Naive thymus-derived CD4-positive, alpha-beta T cell (primary cell): ENCODE data around the gene CLN5. TPM values are rescaled to one million over a fixed set of nuclear protein-coding genes. Genes with fewer than 3 reads are reported as not detected.

Experiments used
- ATAC-seq: fragments of 150-1000 bp; cut with Tn5 transposase; 2 replicates; pipeline ENCODE4 v1.10.0; 2021; ENCODE audit warnings: mild to moderate bottlenecking, moderate library complexity
- CTCF ChIA-PET: fragments of 350-600 bp; sonication (Branson Sonifier 250); formaldehyde crosslinking; loops from one replicate; lab custom pipeline; 2021; ENCODE audit warnings: antibody characterized with exemption; lab: Charles Lee
- POLR2A ChIA-PET: fragments of 350-600 bp; sonication (Branson Sonifier 250); formaldehyde crosslinking; loops from one replicate; lab custom pipeline; 2021; ENCODE audit warnings: antibody characterized with exemption, inconsistent platforms; lab: Charles Lee
- DNase-seq, 9 donors: peaks; one replicate each; pipeline versions ENCODE4 v3.0.0 to v3.0.0-alpha.2; 2020 to 2022; ENCODE audit warnings: mixed read lengths in 1 of 9
- H3K27ac ChIP-seq: one replicate; pipeline ENCODE4 v1.7.0; 2013; ENCODE audit warnings: mild to moderate bottlenecking, low read depth, low read length, moderate library complexity
- H3K27me3 ChIP-seq, 2 donors: one replicate each; pipeline ENCODE4 v1.7.0; 2013; ENCODE audit warnings: low read length in 2 of 2, mild to moderate bottlenecking in 2 of 2, moderate library complexity in 2 of 2; ENCODE audit not compliant: control insufficient read depth in 2 of 2, insufficient read depth in 2 of 2
- H3K36me3 ChIP-seq, 3 experiments: 1 replicate in 2 of 3; 2 replicates in 1 of 3; pipeline ENCODE4 v1.7.0; 2013; ENCODE audit warnings: low read length in 3 of 3, mild to moderate bottlenecking in 3 of 3, moderate library complexity in 1 of 3; ENCODE audit not compliant: insufficient read depth in 3 of 3, control insufficient read depth in 2 of 3
- H3K4me1 ChIP-seq, 2 donors: one replicate each; pipeline ENCODE4 v1.7.0; 2013; ENCODE audit warnings: low read length in 2 of 2, mild to moderate bottlenecking in 2 of 2, moderate library complexity in 1 of 2; ENCODE audit not compliant: control insufficient read depth in 2 of 2, insufficient read depth in 2 of 2
- H3K4me3 ChIP-seq: 2 replicates; pipeline ENCODE4 v1.7.0; 2013; ENCODE audit warnings: mild to moderate bottlenecking, low read length
- H3K9me3 ChIP-seq, 3 experiments: 1 replicate in 2 of 3; 2 replicates in 1 of 3; pipeline ENCODE4 v1.7.0; 2013; ENCODE audit warnings: low read length in 3 of 3; ENCODE audit not compliant: control insufficient read depth in 2 of 3
- H3K27ac Mint-ChIP-seq, 9 donors: one replicate each; pipeline ENCODE4 v1.8.0; 2020 to 2022; ENCODE audit warnings: mixed read lengths in 9 of 9, mild to moderate bottlenecking in 8 of 9, moderate library complexity in 5 of 9, inconsistent platforms in 2 of 9
- H3K27me3 Mint-ChIP-seq, 5 donors: one replicate each; pipeline ENCODE4 v1.8.0; 2021 to 2022; ENCODE audit warnings: mixed read lengths in 5 of 5, mild to moderate bottlenecking in 1 of 5
- H3K36me3 Mint-ChIP-seq, 5 donors: one replicate each; pipeline ENCODE4 v1.8.0; 2020 to 2022; ENCODE audit warnings: mixed read lengths in 5 of 5, mild to moderate bottlenecking in 3 of 5, inconsistent platforms in 1 of 5
- H3K4me1 Mint-ChIP-seq, 7 donors: one replicate each; pipeline ENCODE4 v1.8.0; 2020 to 2022; ENCODE audit warnings: mixed read lengths in 7 of 7, mild to moderate bottlenecking in 3 of 7, inconsistent platforms in 1 of 7
- H3K4me3 Mint-ChIP-seq, 10 donors: one replicate each; pipeline ENCODE4 v1.8.0; 2020 to 2022; ENCODE audit warnings: mild to moderate bottlenecking in 10 of 10, mixed read lengths in 10 of 10, moderate library complexity in 6 of 10, inconsistent platforms in 2 of 10
- H3K9me3 Mint-ChIP-seq, 11 donors: one replicate each; pipeline ENCODE4 v1.8.0; 2020 to 2022; ENCODE audit warnings: mixed read lengths in 11 of 11, mild to moderate bottlenecking in 4 of 11, inconsistent platforms in 1 of 11, moderate library complexity in 1 of 11
- intact Hi-C, 2 donors: fragments of 100-400 bp; cut with micrococcal nuclease; formaldehyde crosslinking; loops; one replicate each; pipeline ENCODE4 v1.15.1; 2023
- polyA plus RNA-seq, 2 donors: library from polyadenylated mRNA; unstranded; fragments of 300-500 nt; fragmentation: Illumina TruSeq; gene quantifications; one replicate each; pipeline ENCODE4 v1.2.3, GENCODE V29; 2021
- total RNA-seq, 6 experiments: library from RNA in 5 of 6; stranded (reverse) in 5 of 6; gene quantifications; 1 replicate in 5 of 6; 2 replicates in 1 of 6; pipeline ENCODE4 v1.2.3 and lab custom pipeline; 2021 to 2026

CLN5 gene
- total RNA-seq (10 to 100 TPM; 18.9 to 45.3 (median 27.7) TPM), polyA plus RNA-seq (10 to 100 TPM; 27.5 to 36.5 TPM), total RNA-seq (lab: John Stamatoyannopoulos, UW) (21.1 reads per million, percentile 51 among the genes with 10 or more reads in this experiment)

DNA sequence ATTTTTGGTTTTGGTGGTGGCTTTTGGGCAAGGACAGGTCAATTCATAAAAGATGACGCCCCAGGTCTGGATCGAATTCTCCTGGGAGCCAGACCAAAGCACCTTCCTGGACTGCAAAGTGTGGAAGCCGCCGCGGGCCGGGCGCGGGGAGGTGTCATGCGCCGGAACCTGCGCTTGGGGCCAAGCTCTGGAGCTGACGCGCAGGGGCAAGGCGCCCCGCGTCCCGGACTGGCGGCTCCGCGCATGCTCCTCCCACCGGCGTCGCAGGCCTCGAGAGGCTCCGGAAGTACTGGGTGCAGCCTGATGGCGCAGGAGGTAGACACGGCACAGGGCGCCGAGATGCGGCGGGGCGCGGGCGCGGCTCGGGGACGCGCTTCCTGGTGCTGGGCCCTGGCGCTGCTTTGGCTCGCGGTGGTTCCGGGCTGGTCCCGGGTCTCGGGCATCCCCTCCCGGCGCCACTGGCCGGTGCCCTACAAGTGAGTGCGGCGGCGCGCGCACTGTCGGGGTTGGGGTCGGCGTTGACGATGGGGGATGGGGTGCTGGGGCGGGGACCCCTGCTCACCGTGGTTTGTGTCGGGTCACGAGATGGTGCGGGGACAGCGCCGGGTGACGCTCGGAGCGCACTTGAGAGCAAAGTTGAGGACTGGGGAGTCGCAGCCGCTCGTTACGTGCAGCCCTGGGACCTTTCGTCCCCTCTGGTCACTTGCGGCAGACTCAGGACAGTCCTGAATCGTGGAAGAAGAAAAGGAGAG lies at the start of gene CLN5:
Gene CLN5, plus strand, starts transcription at position 286 of the 752 bp plus-strand sequence. Its CDS starts 18 bp downstream, at position 304.
- H3K4me3 Mint-ChIP-seq, result peak within 1 kb of the TSS; percentile 88 to 99 (median 96)
- no peaks in the 10 kb centered on the region for H3K9me3 Mint-ChIP-seq
- peaks cover 0 to 19% (median 9%) of the 10 kb centered on the region in 5 donors for H3K36me3 Mint-ChIP-seq
- peak; percentile 92 for ATAC-seq
- peaks cover 0 to 5% (median 0%) of the 10 kb centered on the region in 3 experiments for H3K36me3 ChIP-seq
- no peaks in the 10 kb centered on the region for H3K9me3 ChIP-seq
- H3K27me3 ChIP-seq, result peaks cover 0 to 3% of the 10 kb centered on the region in 2 donors
- peak; percentile 93 to 98 (median 96) for DNase-seq
- peaks cover 27 to 59% (median 53%) of the 10 kb centered on the region in 7 donors for H3K4me1 Mint-ChIP-seq
- ChIA-PET POLR2A (interaction anchor here (0.7 to 10.5 kb wide), 19 partner anchors 9 to 1230 kb away, joined by 3 to 170 read pairs (median 7); partner anchors contain the start of genes FBXL3 and KCTD12), CTCF (interaction anchor here (0.6 to 2.6 kb wide), 5 partner anchors 10 to 106 kb away, joined by 3 to 7 read pairs (median 3); partner anchors contain the start of gene FBXL3)
- intact Hi-C loops, result loop anchor here (1.0 to 10.0 kb wide), 19 partner anchors 9 to 1667 kb away; partner anchors contain the start of genes FBXL3 (in 2 of the 2), KCTD12 (in 2 of the 2), SLAIN1 (in 2 of the 2) and UCHL3 (in 2 of the 2)
- H3K4me1 ChIP-seq, result peaks cover 12 to 19% of the 10 kb centered on the region in 2 donors
- H3K4me3 ChIP-seq, result peak within 1 kb of the TSS; percentile 87
- H3K27ac ChIP-seq, result peak within 1 kb of the TSS; percentile 96
- H3K27me3 Mint-ChIP-seq, result peaks cover 0 to 12% (median 0%) of the 10 kb centered on the region in 5 donors
- H3K27ac Mint-ChIP-seq, result peak within 1 kb of the TSS; percentile 96 to 99 (median 99)

DNA sequence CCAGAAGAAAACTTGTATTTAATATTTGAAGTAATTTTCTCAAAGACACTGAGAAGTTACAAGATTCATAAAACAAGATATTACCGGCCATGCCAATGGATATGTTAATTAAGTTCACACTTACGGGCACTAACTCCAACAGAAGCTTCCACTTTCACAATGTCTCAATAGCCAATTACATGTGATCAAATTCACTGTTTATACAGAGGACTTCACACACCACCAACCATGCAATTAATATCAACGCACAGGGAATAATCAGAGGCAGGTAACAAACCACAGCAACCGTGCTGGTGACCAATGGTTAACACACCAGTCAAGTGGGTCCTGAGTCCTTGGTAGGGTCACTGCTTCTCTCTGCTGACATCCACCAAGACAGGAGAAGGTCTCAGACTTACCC lies 49.5 kb upstream of the CLN5 start:
- no peak for DNase-seq

DNA sequence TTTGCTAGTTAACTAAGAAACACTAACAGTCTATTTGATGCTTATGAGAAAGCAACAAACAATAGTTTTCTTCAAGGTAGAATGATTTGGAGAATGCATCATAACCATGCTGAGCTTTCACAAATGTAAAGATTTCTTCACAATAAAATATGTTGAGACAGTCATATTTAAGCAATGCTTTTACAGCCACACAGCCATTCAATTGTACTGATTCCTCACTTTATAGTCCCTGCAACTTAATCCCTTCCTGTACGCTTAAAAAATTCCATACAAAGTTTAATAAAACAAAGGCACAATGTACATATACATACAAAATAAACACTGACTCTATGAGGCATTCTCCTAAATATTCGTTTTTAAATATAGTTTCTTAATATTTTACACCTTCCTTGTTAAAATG lies 48.2 kb upstream of the CLN5 start:
- intact Hi-C loops, result no loop called here
- no peak overlapping the region for H3K4me3 Mint-ChIP-seq
- H3K27ac Mint-ChIP-seq, result no peak overlapping the region
- ATAC-seq (no peak), DNase-seq (no peak)
- Histone ChIP-seq H3K9me3 (no peaks in the 10 kb centered on the region), H3K27ac (no peak overlapping the region), H3K4me1 (no peaks in the 10 kb centered on the region), H3K4me3 (no peak overlapping the region), H3K36me3 (no peaks in the 10 kb centered on the region), H3K27me3 (no peaks in the 10 kb centered on the region)
- ChIA-PET CTCF (no interaction called here), POLR2A (no interaction called here)
- H3K27me3 Mint-ChIP-seq, result peaks cover 0 to 4% (median 0%) of the 10 kb centered on the region in 5 donors
- peaks cover 0 to 7% (median 2%) of the 10 kb centered on the region in 11 donors for H3K9me3 Mint-ChIP-seq
- peaks cover 0 to 5% (median 0%) of the 10 kb centered on the region in 7 donors for H3K4me1 Mint-ChIP-seq
- peaks cover 0 to 8% (median 0%) of the 10 kb centered on the region in 5 donors for H3K36me3 Mint-ChIP-seq

More for the DNA sequence above, 49.5 kb upstream of the CLN5 start:
- peaks cover 0 to 8% (median 0%) of the 10 kb centered on the region in 5 donors for H3K36me3 Mint-ChIP-seq
- Histone ChIP-seq H3K4me1 (no peaks in the 10 kb centered on the region), H3K9me3 (no peaks in the 10 kb centered on the region), H3K4me3 (no peak overlapping the region), H3K36me3 (no peaks in the 10 kb centered on the region), H3K27ac (no peak overlapping the region), H3K27me3 (no peaks in the 10 kb centered on the region)
- intact Hi-C loops, result no loop called here
- no peak for ATAC-seq
- H3K4me3 Mint-ChIP-seq, result no peak overlapping the region
- peaks cover 0 to 3% (median 0%) of the 10 kb centered on the region in 5 donors for H3K27me3 Mint-ChIP-seq
- no peak overlapping the region for H3K27ac Mint-ChIP-seq
- POLR2A ChIA-PET, result interaction anchor here (0.6 kb wide), 1 partner anchor 28 kb away, joined by 3 read pairs; no protein-coding TSS in a partner anchor
- H3K9me3 Mint-ChIP-seq, result peaks cover 0 to 7% (median 2%) of the 10 kb centered on the region in 11 donors
- CTCF ChIA-PET, result no interaction called here
- peaks cover 0 to 5% (median 0%) of the 10 kb centered on the region in 7 donors for H3K4me1 Mint-ChIP-seq

DNA sequence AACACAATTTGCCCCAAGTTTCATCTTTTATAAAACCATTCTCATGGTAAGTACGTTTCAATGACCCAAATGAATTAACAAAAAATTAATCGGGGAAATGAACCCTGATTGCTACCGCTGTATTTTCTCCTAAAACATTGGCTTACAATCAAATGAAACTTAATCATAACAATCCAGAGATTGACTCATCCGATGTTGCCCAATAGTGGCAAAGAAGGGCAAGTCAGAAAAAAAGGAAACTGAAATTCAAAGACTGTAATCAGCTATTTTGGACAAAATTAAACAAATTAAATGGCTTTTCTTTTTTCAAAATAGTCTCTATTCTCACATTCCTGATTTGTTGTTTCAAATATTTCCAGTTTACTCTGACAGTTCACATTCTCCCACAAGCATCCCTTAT lies 47.4 kb upstream of the CLN5 start:
- intact Hi-C loops, result no loop called here
- CTCF ChIA-PET, result no interaction called here

DNA sequence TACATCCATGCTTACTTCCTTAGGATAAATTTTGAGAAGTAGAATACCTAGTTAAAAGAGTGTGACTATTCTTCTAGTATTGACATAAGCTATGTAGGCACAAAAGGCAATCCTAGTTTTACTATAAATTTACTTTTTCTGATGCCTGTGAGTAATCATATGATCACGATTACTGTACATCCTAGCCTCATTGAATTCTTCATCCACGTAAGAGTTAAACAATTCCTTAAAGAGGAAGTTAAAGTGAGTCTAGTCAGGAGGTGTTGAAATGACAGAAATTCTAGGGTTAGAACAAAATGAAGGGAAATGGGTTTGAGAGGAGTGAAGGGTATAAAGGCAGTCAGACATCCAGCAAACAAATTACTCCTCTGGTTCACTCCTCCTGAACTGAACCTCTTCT lies 43.7 kb upstream of the CLN5 start, which contains the start of gene ACOD1:
Gene ACOD1, plus strand, starts transcription at position 363 of the 400 bp plus-strand sequence. CDS start 48 bp downstream, outside the sequence.
- ChIA-PET CTCF (no interaction called here), POLR2A (no interaction called here)
- peaks cover 0 to 5% (median 0%) of the 10 kb centered on the region in 7 donors for H3K4me1 Mint-ChIP-seq
- no peaks in the 10 kb centered on the region for H3K4me1 ChIP-seq
- H3K4me3 ChIP-seq, result no peak within 1 kb of the TSS
- DNase-seq, result no peak
- no peak within 1 kb of the TSS for H3K27ac ChIP-seq
- no peak within 1 kb of the TSS for H3K4me3 Mint-ChIP-seq
- H3K27me3 Mint-ChIP-seq, result peaks cover 7 to 27% (median 23%) of the 10 kb centered on the region in 5 donors
- H3K36me3 Mint-ChIP-seq, result peaks cover 0 to 8% (median 0%) of the 10 kb centered on the region in 5 donors
- H3K36me3 ChIP-seq, result no peaks in the 10 kb centered on the region
- no peaks in the 10 kb centered on the region for H3K9me3 ChIP-seq
- no peak for ATAC-seq
- intact Hi-C loops, result no loop called here
- no peaks in the 10 kb centered on the region for H3K27me3 ChIP-seq
- H3K27ac Mint-ChIP-seq, result no peak within 1 kb of the TSS
- H3K9me3 Mint-ChIP-seq, result peaks cover 0 to 9% (median 3%) of the 10 kb centered on the region in 11 donors

More for the DNA sequence above, 47.4 kb upstream of the CLN5 start:
- Histone ChIP-seq H3K36me3 (no peaks in the 10 kb centered on the region), H3K27ac (no peak overlapping the region), H3K4me3 (no peak overlapping the region), H3K27me3 (no peaks in the 10 kb centered on the region), H3K4me1 (no peaks in the 10 kb centered on the region), H3K9me3 (no peaks in the 10 kb centered on the region)
- Mint-ChIP-seq H3K27ac (no peak overlapping the region), H3K4me3 (no peak overlapping the region), H3K9me3 (peaks cover 0 to 7% (median 2%) of the 10 kb centered on the region in 11 donors), H3K36me3 (peaks cover 0 to 8% (median 0%) of the 10 kb centered on the region in 5 donors), H3K4me1 (peaks cover 0 to 5% (median 0%) of the 10 kb centered on the region in 7 donors), H3K27me3 (peaks cover 0 to 5% (median 2%) of the 10 kb centered on the region in 5 donors)
- ATAC-seq (no peak), DNase-seq (no peak)
- POLR2A ChIA-PET, result no interaction called here

DNA sequence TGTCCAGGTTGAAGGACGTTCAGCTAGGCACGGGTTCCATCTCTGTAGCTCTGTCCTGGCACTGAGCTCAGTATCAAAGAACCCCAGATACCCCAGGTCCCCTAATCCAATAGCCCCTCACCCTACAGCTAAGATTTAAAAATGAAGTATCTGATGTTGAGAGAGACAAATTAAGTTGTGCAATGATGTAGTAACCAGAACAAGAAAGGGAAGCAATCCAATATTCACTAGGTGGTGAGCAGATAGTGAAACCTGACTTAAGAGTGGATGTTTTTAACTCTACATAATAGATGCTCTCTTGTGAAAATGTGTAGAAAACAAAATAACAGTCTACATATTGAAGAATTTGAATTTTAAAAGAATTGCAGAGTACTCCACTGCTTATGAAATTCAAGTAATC lies 41.8 kb upstream of the CLN5 start:
- no peak overlapping the region for H3K27ac ChIP-seq
- POLR2A ChIA-PET, result no interaction called here
- intact Hi-C loops, result no loop called here
- Mint-ChIP-seq H3K27me3 (peaks cover 7 to 36% (median 23%) of the 10 kb centered on the region in 5 donors), H3K4me3 (no peak overlapping the region), H3K9me3 (peaks cover 0 to 9% (median 3%) of the 10 kb centered on the region in 11 donors), H3K36me3 (peaks cover 0 to 8% (median 0%) of the 10 kb centered on the region in 5 donors), H3K4me1 (peaks cover 0 to 2% (median 0%) of the 10 kb centered on the region in 7 donors), H3K27ac (no peak overlapping the region)
- no peaks in the 10 kb centered on the region for H3K36me3 ChIP-seq
- ATAC-seq (no peak), DNase-seq (no peak)
- no peaks in the 10 kb centered on the region for H3K9me3 ChIP-seq
- CTCF ChIA-PET, result no interaction called here
- H3K4me3 ChIP-seq, result no peak overlapping the region
- no peaks in the 10 kb centered on the region for H3K27me3 ChIP-seq
- H3K4me1 ChIP-seq, result no peaks in the 10 kb centered on the region
